ENCODE data around the gene PLA2G2E. TPM values are rescaled to one million over a fixed set of nuclear protein-coding genes. Genes with fewer than 3 reads are reported as not detected.
"Not testable (repeated sequence)": the region's sequence is repeated elsewhere in the genome, so short reads cannot be mapped to it uniquely, and the experiment has no call there.

Gene PLA2G2E
- total RNA-seq, 1 donor from 2014 or later: not detected

DNA sequence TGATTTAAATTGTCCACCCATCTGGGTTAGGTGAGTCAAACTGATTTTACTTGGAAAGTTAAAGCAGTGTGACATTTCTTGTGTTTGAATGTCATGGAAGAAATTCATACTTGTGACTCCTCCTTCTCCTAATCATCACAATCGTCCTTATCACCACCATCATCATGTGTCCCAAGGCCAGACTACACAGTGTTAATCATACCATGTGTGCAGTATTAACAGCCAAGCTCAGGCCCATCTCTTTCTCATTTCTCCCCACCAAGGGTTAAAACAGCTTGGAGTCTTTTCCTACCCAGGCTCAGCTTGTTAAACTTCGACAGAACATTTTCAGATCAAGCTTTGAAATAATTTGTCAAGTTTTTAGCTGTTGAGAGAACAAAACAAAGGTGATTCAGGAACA is 22.5 kb upstream of the PLA2G2E start:
- Mint-ChIP-seq H3K4me3 (ENCODE audit: low read depth) (no peak overlapping the region), H3K36me3 (ENCODE audit: low read depth) (no peaks in the 10 kb centered on the region), H3K9me3 (no peaks in the 10 kb centered on the region), H3K4me1 (ENCODE audit: low read depth) (peaks cover 6% of the 10 kb centered on the region), H3K27ac (no peak overlapping the region), H3K27me3 (ENCODE audit: low read depth) (peaks cover 10% of the 10 kb centered on the region)
- no peak for DNase-seq (ENCODE audit: low spot score)
- intact Hi-C loops (cut with micrococcal nuclease): no loop called here

GRCh38 chr1:19942657-19943056 is 19.2 kb upstream of the PLA2G2E start:
- H3K4me3 Mint-ChIP-seq (ENCODE audit: low read depth): no peak overlapping the region
- H3K36me3 Mint-ChIP-seq (ENCODE audit: low read depth): no peaks in the 10 kb centered on the region
- peaks cover 6% of the 10 kb centered on the region for H3K4me1 Mint-ChIP-seq (ENCODE audit: low read depth)
- H3K27ac Mint-ChIP-seq: no peak overlapping the region
- peaks cover 10% of the 10 kb centered on the region for H3K27me3 Mint-ChIP-seq (ENCODE audit: low read depth)
- intact Hi-C loops (cut with micrococcal nuclease): no loop called here
- no peaks in the 10 kb centered on the region for H3K9me3 Mint-ChIP-seq
- no peak for DNase-seq (ENCODE audit: low spot score)

- no peak for DNase-seq (ENCODE audit: low spot score)
- Mint-ChIP-seq H3K4me3 (ENCODE audit: low read depth) (no peak overlapping the region), H3K9me3 (no peaks in the 10 kb centered on the region), H3K36me3 (ENCODE audit: low read depth) (no peaks in the 10 kb centered on the region), H3K4me1 (ENCODE audit: low read depth) (peaks cover 6% of the 10 kb centered on the region), H3K27me3 (ENCODE audit: low read depth) (peaks cover 10% of the 10 kb centered on the region), H3K27ac (no peak overlapping the region)
- intact Hi-C loops (cut with micrococcal nuclease): no loop called here
Measured at GRCh38 chr1:19942088-19942487, 18.7 kb upstream of the PLA2G2E start.

- Mint-ChIP-seq H3K4me1 (ENCODE audit: low read depth) (peaks cover 6% of the 10 kb centered on the region), H3K9me3 (no peaks in the 10 kb centered on the region), H3K27ac (no peak overlapping the region), H3K4me3 (ENCODE audit: low read depth) (no peak overlapping the region), H3K36me3 (ENCODE audit: low read depth) (no peaks in the 10 kb centered on the region), H3K27me3 (ENCODE audit: low read depth) (peaks cover 4% of the 10 kb centered on the region)
- no peak for DNase-seq (ENCODE audit: low spot score)
- intact Hi-C loops (cut with micrococcal nuclease): no loop called here
Measured at GRCh38 chr1:19941206-19941568, 17.8 kb upstream of the PLA2G2E start.

- Mint-ChIP-seq H3K4me3 (ENCODE audit: low read depth) (no peak overlapping the region), H3K27me3 (ENCODE audit: low read depth) (peaks cover 3% of the 10 kb centered on the region), H3K27ac (no peak overlapping the region), H3K36me3 (ENCODE audit: low read depth) (no peaks in the 10 kb centered on the region), H3K4me1 (ENCODE audit: low read depth) (peaks cover 4% of the 10 kb centered on the region), H3K9me3 (no peaks in the 10 kb centered on the region)
- no peak for DNase-seq (ENCODE audit: low spot score)
- intact Hi-C loops (cut with micrococcal nuclease): no loop called here
Measured at GRCh38 chr1:19940486-19941205, 17.2 kb upstream of the PLA2G2E start.

GRCh38 chr1:19938472-19938871 is 15.1 kb upstream of the PLA2G2E start:
- Mint-ChIP-seq H3K36me3 (ENCODE audit: low read depth) (no peaks in the 10 kb centered on the region), H3K4me1 (ENCODE audit: low read depth) (no peaks in the 10 kb centered on the region), H3K9me3 (no peaks in the 10 kb centered on the region), H3K27me3 (ENCODE audit: low read depth) (no peaks in the 10 kb centered on the region), H3K4me3 (ENCODE audit: low read depth) (no peak overlapping the region), H3K27ac (no peak overlapping the region)
- intact Hi-C loops (cut with micrococcal nuclease): no loop called here
- DNase-seq (ENCODE audit: low spot score): no peak

DNA sequence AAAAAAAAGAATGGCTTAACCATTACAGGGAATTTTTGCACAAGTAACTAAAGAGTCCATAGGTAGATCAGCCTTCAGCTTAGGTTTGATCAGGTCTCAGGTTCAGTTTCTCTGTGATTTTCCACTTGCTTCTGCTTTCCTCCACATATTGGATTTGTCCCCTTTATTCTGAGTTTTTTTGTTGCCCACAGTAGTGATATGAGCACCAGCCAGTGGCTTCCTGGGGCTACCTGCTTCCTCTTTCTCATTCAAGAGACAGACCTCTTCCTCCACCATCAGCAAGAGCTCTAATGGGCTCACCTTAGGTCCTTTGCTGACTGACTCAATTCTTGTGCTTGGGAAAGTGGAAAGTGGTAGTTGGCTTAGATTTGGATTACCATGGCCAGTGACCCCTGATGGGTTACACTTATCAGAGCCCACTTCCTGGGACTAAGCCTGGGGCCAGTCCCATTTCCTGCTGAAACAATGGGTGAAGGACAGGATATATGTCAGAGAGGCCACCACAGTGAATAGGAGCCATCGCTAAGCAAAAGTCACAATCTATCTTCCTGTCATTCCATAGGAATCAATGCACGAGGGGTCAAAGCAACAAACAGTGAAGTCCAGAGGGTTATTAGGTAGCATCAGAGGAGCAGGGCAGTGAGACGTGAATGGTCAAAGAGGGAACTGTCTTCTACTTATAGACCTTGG is 12.8 kb upstream of the PLA2G2E start:
- Mint-ChIP-seq H3K27me3 (ENCODE audit: low read depth) (no peaks in the 10 kb centered on the region), H3K4me3 (ENCODE audit: low read depth) (no peak overlapping the region), H3K36me3 (ENCODE audit: low read depth) (no peaks in the 10 kb centered on the region), H3K4me1 (ENCODE audit: low read depth) (no peaks in the 10 kb centered on the region), H3K9me3 (peaks cover 16% of the 10 kb centered on the region), H3K27ac (no peak overlapping the region)
- no peak for DNase-seq (ENCODE audit: low spot score)
- intact Hi-C loops (cut with micrococcal nuclease): no loop called here

GRCh38 chr1:19934336-19934735 is 10.9 kb upstream of the PLA2G2E start:
- no peak for DNase-seq (ENCODE audit: low spot score)
- Mint-ChIP-seq H3K4me1 (ENCODE audit: low read depth) (no peaks in the 10 kb centered on the region), H3K27me3 (ENCODE audit: low read depth) (no peaks in the 10 kb centered on the region), H3K9me3 (peaks cover 26% of the 10 kb centered on the region), H3K36me3 (ENCODE audit: low read depth) (no peaks in the 10 kb centered on the region), H3K4me3 (ENCODE audit: low read depth) (no peak overlapping the region), H3K27ac (no peak overlapping the region)
- intact Hi-C loops (cut with micrococcal nuclease): no loop called here

DNA sequence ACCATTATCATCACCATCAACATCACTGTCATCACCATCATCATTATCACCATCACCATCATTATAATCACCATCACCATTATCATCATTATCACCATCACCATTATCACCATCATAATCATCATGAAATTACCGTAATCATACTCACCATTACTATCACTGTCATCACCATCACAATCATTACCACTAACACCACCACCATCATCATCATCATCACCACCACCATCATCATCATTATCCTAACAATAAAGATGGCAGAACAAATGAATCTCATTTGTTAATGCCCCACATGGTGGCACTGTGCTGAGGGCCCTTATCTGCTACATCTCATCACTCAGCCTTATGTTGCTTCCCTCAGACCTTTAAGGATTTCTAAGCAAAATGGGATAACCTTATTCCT is 9.4 kb upstream of the PLA2G2E start:
- Mint-ChIP-seq H3K4me3 (ENCODE audit: low read depth) (no peak overlapping the region), H3K27ac (no peak overlapping the region), H3K36me3 (ENCODE audit: low read depth) (no peaks in the 10 kb centered on the region), H3K4me1 (ENCODE audit: low read depth) (no peaks in the 10 kb centered on the region), H3K9me3 (peaks cover 28% of the 10 kb centered on the region), H3K27me3 (ENCODE audit: low read depth) (no peaks in the 10 kb centered on the region)
- intact Hi-C loops (cut with micrococcal nuclease): no loop called here
- DNase-seq (ENCODE audit: low spot score): no peak

- intact Hi-C loops (cut with micrococcal nuclease); H3K36me3 Mint-ChIP-seq (ENCODE audit: low read depth); H3K27ac Mint-ChIP-seq; H3K4me1 Mint-ChIP-seq (ENCODE audit: low read depth); DNase-seq (ENCODE audit: low spot score); H3K27me3 Mint-ChIP-seq (ENCODE audit: low read depth); H3K4me3 Mint-ChIP-seq (ENCODE audit: low read depth): not testable (repeated sequence)
- peaks cover 19% of the 10 kb centered on the region for H3K9me3 Mint-ChIP-seq
Measured at GRCh38 chr1:19927130-19927421, 3.7 kb upstream of the PLA2G2E start.

DNA sequence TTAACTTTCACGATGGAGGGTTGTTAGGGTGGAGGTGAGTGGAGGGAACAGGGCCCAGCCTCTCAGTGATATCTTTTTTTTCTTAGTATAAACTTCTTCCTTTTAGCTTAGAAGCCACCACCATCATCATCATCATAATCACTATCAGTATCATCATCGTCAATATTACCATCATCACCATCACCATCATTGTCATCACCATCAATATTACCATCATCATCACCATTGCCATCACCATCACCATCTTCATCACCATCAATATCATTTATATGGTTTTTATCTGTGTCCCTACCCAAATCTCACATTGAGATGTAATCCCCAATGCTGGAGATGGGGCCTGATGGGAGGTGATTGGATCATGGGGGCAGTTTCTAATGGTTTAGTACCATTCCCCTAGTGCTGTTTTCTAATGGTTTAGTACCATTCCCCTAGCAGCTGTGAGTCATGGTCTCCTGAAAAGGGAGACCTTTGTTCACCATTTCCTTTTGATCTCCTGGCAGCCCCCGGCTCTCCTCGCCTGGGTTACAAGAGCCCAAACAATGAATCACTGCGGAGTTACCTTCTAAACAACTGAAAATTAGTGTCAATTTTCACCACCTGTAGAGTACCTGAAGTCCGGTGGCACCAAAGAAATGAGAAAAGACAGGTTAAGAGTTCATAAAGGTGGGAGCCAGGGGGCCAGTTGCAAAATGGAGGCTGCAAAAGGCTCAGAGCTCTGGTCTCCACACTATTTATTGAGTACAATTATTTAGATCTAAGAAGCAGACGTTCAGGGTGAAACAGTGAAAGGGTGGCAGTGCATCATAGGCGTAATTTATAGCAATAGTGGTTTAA is 3.1 kb upstream of the PLA2G2E start:
- H3K36me3 Mint-ChIP-seq (ENCODE audit: low read depth): no peaks in the 10 kb centered on the region
- no peak overlapping the region for H3K27ac Mint-ChIP-seq

GRCh38 chr1:19925342-19926070 is 2.1 kb upstream of the PLA2G2E start:
- peaks cover 7% of the 10 kb centered on the region for H3K9me3 Mint-ChIP-seq
- no peaks in the 10 kb centered on the region for H3K36me3 Mint-ChIP-seq (ENCODE audit: low read depth)
- no peak overlapping the region for H3K4me3 Mint-ChIP-seq (ENCODE audit: low read depth)
- no peak for DNase-seq (ENCODE audit: low spot score)
- intact Hi-C loops (cut with micrococcal nuclease): no loop called here
- no peak overlapping the region for H3K27ac Mint-ChIP-seq
- no peaks in the 10 kb centered on the region for H3K27me3 Mint-ChIP-seq (ENCODE audit: low read depth)
- no peaks in the 10 kb centered on the region for H3K4me1 Mint-ChIP-seq (ENCODE audit: low read depth)

More for the DNA sequence above, 3.1 kb upstream of the PLA2G2E start:
- Mint-ChIP-seq H3K4me3 (ENCODE audit: low read depth) (no peak overlapping the region), H3K9me3 (peaks cover 14% of the 10 kb centered on the region), H3K27me3 (ENCODE audit: low read depth) (no peaks in the 10 kb centered on the region), H3K4me1 (ENCODE audit: low read depth) (no peaks in the 10 kb centered on the region)
- DNase-seq (ENCODE audit: low spot score): no peak
- intact Hi-C loops (cut with micrococcal nuclease): no loop called here
